COLO668 (cell line): Measurements from ENCODE around the gene AIRE.
A peak's percentile ranks its signal among the peaks of the same experiment; 100 is the strongest.

ENCODE experiments used
- DNase-seq: peaks from one replicate; lab custom pipeline; 2025; ENCODE audit not compliant: unreplicated experiment; lab: John Stamatoyannopoulos, UW

AIRE gene

GRCh38 chr21:44322621-44323325 is 37.1 kb downstream of the AIRE start:
- DNase-seq = no peak

- no peak for DNase-seq
These were observed 37.9 kb downstream of the AIRE start for GRCh38 chr21:44323591-44323990.

- no peak for DNase-seq
These were observed 38.6 kb downstream of the AIRE start for GRCh38 chr21:44324106-44324853.

GRCh38 chr21:44324854-44325107 is 39.1 kb downstream of the AIRE start:
- no peak for DNase-seq

DNA sequence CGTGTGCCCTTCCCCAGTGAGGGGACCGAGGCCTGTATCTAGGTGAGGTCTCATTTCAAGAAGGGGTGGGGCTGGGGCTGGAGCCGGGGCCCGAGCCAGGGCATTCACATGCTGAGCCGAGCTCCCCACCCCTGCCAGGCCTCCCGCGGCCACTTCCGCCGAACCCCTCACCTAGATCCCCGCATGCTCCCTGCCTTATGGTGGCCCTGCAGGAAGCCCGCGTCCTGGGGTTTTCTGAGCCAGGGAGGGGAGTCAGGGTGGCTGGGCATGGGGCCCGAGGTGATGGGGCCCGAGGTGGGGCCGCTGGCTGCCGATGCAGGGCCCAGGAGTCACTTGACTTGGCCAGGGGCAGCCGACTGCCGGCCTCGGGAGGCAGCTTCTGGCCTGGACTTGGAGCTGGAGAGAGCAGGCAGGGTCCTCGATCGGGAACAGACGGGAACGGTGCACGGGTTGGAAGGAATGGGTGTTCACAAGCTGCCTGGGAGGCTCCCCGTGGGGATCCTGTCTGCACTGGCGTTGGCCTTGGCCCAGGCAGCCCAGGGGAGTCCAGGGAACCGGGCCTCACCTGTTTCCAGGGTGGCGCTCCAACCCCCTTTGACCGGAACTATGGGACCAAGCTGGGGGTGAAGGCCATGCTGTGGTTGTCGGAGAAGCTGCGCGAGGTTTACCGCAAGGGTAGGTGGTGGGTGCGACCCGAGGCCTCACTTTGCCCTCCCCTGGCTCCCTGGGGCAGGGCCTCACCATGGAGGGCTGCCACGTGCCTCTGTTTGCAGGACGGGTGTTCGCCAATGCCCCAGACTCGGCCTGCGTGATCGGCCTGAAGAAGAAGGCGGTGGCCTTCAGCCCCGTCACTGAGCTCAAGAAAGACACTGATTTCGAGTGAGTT is 40.0 kb downstream of the AIRE start:
- no peak for DNase-seq

DNA sequence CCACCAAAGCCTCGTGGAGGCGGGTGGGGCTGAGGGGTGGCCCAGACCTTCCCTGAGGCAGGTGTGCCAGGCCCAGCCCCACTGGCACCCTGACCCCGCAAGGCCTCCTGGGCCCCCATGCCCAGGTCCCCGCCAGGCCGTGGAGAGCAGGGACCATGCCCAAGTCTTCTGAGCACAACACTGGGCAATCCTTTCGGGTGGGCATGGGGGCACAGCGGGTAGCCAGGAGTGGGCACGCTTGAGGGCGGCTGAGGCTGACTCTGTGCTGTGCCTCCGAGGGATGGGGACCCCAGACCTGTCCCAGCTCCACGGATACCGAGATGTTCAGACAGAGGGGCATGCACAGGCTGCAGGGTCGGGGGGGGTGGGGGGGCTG is 40.6 kb downstream of the AIRE start:
- DNase-seq = no peak

- no peak for DNase-seq
These were observed 41.3 kb downstream of the AIRE start for GRCh38 chr21:44326716-44327602.

- no peak for DNase-seq
These were observed 41.9 kb downstream of the AIRE start for GRCh38 chr21:44327603-44327974.

GRCh38 chr21:44328242-44328895 is 42.7 kb downstream of the AIRE start:
- DNase-seq = no peak

DNA sequence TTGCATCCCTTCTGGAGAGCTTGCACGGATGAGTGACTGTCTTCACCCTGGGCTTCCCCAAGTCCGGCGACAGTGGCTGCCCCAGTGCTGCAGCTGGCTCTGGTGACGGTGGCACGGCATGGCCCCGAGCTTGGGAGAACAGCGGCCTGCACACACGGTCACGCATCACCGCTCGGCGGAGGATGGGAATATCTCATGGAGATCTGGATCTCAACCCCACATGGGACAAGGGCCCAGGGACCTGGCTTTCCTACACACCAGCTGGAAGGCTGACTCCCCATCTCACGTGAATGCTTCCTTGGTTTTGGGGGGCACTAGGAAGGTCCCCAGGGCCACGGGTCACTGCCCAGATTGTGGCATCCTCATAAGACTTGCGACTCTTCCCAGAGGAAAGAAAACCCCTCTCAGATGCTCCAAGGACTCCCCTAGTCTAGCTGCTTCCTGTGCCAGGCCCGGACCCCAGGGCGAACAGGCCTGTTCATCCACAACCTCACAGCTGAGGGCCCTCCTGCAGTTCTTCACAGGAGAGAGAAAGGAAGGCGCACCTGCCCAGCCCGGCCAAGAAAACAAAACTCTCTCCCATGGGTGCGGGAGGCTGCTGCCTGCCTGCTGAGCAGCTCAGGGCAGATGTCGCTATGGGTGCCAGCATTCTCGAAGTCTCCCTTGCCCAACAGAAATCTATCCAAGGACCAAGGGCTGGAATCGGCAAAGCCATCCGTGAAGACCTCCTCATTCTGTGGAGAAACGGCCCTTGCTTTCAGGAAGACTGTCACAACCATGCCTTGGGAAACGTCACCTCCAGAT is 43.6 kb downstream of the AIRE start:
- DNase-seq = peak; percentile 74

DNA sequence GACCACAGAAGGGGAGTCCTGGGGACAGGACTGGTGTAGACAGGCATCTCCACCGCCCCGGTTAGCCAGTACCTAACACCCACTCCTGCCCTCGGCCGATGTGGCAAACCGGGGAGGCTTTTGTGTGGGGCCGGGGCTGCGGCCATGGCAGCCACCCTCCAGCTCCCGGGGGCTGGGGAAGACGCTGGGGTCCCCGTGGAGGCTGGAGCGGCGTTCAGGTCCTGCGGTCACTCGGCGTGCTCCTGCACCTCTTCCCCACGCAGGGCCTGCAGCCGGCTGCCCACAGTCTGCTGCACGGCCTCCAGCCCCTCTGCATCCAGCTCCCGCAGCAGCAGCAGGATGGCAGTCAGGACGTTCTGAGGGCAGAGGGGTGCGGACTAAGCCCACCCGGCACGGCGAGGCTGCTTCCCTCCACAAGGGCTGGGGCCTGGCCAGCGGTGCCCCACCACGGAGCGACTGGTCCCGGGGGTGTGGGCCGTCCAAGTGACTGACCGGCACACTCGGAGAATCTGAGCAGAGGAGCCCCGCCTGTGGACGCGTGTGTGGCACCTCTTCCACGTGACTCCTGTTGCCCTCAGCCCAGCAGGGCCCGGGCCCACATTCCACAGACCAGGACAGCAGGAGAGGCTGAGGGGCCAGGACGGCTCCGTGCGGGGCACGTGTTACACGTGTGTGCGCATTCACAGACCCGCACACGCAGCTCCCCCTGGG is 44.5 kb downstream of the AIRE start:
- DNase-seq = no peak

- no peak for DNase-seq
These were observed 45.0 kb downstream of the AIRE start for GRCh38 chr21:44330698-44331097.

DNA sequence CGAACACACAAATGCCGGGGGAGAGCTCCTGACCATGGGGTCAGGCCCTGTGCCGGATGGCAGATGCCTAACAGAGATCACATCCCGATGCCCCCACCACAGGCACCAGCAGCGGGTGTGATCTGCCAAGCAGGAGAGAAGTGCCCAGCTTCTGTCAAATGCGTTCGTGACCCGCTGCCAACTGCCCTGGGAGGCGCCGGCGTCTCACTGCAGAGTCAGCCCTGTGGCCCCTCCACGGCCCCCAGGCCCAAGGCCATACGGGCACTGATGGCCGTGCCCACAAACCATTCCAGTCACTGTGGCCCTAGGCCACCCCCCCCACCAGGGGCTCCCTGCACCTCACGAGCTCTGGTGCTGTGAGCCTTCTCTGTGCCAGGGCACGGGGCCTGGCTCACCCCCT is 45.5 kb downstream of the AIRE start:
- DNase-seq = no peak

DNA sequence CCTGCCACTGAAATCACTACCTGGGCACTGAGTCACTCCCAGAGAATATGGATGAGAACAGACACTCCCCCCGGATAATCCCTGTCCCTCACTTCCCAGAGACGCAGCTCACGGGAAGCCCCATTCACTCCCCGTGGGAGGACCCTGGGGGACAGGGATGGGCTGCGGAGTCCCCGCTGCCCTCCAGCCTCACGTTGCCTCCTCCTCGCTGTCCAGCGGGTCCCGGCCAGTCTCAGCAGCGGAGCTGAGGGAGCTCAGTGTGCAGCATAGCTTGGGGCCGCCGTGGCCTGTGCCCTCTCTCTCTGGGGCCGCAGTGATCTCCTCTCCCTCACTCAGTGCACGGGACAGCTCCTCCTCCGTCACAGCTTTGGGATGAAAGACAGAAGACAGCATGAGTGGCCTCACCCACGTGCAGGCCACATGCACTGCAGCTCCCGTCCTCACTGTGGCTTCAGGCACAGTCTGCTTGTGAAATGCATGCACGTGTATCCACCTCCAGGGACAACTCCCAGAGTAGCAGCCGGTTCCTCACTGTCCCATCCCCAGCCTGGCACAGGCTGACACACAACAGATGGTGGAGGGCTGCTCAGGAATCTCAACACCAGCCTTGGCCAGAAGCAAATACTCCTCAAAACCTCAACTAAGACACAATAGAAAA is 46.1 kb downstream of the AIRE start:
- no peak for DNase-seq

DNA sequence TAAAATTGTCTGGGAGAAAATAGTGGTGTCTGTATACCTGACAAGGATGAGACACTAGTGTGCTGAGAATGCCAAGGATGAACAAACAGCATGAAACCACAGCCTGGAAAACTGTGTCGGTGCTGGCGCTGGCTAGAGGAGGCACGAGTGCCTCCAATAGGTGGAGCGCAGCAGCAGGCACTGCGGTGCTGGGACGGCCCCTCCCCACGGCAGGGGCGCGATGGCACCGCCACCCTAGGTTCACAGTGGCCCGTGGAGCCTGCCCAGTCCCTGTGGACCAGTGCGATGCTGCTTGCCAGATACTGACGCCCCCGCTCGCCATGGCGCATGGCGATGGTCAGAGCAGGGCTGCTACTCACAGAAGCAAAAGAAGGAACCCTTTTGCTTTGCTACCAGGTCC is 46.7 kb downstream of the AIRE start:
- peak; percentile 25 for DNase-seq

GRCh38 chr21:44332965-44333364 is 47.3 kb downstream of the AIRE start:
- no peak for DNase-seq

GRCh38 chr21:44333509-44334328 is 48.0 kb downstream of the AIRE start:
- DNase-seq = peak; percentile 66
